Hindlimb muscle (tissue), 1 donor: ENCODE data around the gene ANKMY1. TPM values are rescaled to one million over a fixed set of nuclear protein-coding genes. Genes with fewer than 3 reads are reported as not detected.

Experiments used
- DNase-seq: peaks from one replicate; pipeline ENCODE4 v3.0.0-alpha.2; 2013
- polyA plus RNA-seq: library from polyadenylated mRNA; unstranded; fragments of 120-200 nt; gene quantifications from one replicate; pipeline ENCODE4 v1.2.1, GENCODE V29; 2013; ENCODE audit not compliant: insufficient read length

The ANKMY1 gene
- polyA plus RNA-seq, 1 donor, result 11.4 TPM

GRCh38 chr2:240432820-240433801 is 124.7 kb downstream of the ANKMY1 start:
- DNase-seq, result no peak

DNA sequence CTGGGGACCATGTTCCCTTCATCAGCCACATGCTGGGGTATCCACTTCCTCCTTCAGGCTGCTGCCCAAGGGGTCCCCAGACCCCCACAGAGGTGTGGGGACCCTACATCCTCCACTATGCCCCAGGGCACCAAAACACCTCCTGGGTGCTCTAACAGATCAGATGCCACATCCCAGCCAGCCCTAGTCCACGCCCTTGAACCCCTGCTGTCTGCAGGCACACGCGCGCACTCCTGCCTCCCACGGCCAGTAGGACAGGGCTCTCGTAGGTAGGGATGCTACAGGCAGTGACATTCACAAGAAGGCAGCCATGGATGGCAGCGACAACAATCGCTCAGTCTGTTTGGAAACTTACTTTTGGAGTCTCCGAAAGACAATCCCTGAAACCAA is 125.4 kb downstream of the ANKMY1 start:
- DNase-seq, result no peak

DNA sequence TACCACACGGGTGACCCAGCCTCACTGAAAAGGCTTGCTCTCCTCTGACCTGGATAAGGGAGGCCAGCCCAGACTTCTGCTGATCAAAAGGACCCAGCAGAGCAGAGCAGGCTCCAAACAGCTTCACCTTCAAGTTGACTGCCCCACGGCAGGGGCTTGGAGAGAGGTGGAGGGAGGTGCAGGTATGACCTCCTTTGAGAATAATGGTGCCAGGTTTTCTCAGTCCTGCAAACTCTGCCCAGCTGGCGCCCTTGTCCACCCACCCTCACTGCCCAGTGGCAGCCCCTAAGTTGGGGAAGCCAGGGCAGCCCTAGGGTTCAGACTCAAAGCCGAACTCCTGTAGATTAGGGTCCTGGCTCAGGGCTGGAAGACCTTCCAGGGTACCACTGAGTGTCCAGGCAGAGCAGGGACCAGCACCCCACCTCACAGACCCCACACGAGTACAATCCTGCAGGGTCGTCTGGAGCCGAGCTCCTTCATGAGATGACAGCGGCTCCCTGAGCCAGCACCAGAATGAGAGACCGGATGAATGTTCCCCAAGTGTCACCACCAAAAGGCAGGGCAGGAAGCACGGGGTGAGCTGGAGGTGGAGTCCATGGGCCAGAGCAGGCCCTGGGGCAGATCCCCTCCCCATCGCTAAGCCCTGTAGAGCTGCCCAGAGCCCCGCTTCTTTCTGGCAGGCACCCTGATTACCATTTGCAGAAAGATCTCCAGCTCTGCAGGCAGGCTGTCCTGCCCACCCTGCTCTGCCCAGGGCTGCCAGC is 125.9 kb downstream of the ANKMY1 start:
- no peak for DNase-seq

GRCh38 chr2:240431271-240431660 is 126.5 kb downstream of the ANKMY1 start:
- no peak for DNase-seq

DNA sequence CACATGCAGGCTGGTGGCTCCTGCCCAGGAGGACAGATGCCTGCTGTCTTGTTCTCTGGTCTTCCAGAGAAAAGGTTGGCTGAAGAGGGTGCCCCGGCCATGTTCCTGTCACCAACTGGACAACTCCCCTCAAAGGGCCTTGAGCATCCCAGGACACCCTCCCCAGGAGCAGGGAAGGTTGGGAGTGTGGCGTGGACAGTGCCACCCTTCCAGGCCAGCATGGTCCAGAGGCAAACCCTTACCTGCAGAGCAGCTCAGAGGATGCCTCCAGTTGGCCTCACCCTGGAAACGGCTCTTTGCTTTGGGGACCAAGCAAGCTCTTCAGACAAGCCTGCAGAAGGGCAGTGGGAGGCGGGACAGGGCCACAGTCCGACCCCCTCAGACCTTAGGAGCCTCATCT is 127.2 kb downstream of the ANKMY1 start:
- no peak for DNase-seq

- no peak for DNase-seq
Measured at GRCh38 chr2:240429872-240430491, 127.8 kb downstream of the ANKMY1 start.

Other genes with a start within 250 kb of the ANKMY1 start
- gene GPC1, start 122.3 kb downstream of the ANKMY1 start, polyA plus RNA-seq, result 149 TPM
- gene DUSP28, start 2.4 kb upstream of the ANKMY1 start, polyA plus RNA-seq, result 12.6 TPM
- 35.0 TPM for gene RNPEPL1, start 10.5 kb upstream of the ANKMY1 start, polyA plus RNA-seq
- 16.7 TPM for gene CAPN10, start 28.7 kb upstream of the ANKMY1 start, polyA plus RNA-seq
- 2.5 TPM for gene GPR35, start 67.5 kb upstream of the ANKMY1 start, polyA plus RNA-seq
- gene AQP12B, start 124.9 kb upstream of the ANKMY1 start, polyA plus RNA-seq, result 1.6 TPM
- 0.74 TPM for gene AQP12A, start 133.9 kb upstream of the ANKMY1 start, polyA plus RNA-seq